C4-2B (cell line): ENCODE data around the gene SEMA3D.

Experiments
- ZFX ChIP-seq: fragments of 450-650 bp; IDR thresholded peaks from 2 replicates; pipeline ENCODE4 v1.6.1; 2017
- TF ChIP-seq, protein P1 (sequence below): fragments of 450-650 bp; conservative IDR thresholded peaks from 2 replicates; pipeline ENCODE4 v1.5.1; 2017; ENCODE audit warnings: mild to moderate bottlenecking

DNA sequence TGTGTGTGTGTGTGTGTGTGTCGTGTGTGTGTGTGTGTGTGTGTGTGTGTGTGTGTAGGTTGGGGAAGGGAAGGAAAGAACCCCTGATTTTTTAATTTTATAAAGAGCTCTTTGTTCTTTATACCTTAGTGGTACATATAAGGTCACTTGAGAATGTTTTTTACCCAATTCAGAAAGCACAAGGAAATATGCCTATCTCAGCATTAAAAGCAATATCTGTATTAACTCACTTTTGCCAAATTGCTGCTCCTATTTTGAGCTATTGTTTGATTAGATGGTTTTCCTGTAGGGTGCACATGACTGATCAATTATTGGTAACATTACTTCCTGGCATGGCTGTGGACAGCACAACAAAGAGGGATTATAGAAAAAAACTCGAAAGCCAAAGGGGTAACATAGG lies 60.5 kb downstream of the SEMA3D start:
- TF ChIP-seq, protein P1, sequence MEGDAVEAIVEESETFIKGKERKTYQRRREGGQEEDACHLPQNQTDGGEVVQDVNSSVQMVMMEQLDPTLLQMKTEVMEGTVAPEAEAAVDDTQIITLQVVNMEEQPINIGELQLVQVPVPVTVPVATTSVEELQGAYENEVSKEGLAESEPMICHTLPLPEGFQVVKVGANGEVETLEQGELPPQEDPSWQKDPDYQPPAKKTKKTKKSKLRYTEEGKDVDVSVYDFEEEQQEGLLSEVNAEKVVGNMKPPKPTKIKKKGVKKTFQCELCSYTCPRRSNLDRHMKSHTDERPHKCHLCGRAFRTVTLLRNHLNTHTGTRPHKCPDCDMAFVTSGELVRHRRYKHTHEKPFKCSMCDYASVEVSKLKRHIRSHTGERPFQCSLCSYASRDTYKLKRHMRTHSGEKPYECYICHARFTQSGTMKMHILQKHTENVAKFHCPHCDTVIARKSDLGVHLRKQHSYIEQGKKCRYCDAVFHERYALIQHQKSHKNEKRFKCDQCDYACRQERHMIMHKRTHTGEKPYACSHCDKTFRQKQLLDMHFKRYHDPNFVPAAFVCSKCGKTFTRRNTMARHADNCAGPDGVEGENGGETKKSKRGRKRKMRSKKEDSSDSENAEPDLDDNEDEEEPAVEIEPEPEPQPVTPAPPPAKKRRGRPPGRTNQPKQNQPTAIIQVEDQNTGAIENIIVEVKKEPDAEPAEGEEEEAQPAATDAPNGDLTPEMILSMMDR: no peak
- TF ChIP-seq ZFX: no peak
